GM18498 (cell line): Measurements from ENCODE around the gene KLHL22.

Source experiments
- ATAC-seq: cut with Tn5 transposase; IDR thresholded peaks from one replicate; pipeline ENCODE4 v1.9.1; 2021; ENCODE audit warnings: mild to moderate bottlenecking, moderate library complexity; ENCODE audit not compliant: unreplicated experiment

Gene KLHL22

GRCh38 chr22:20435436-20436306 lies 59.9 kb downstream of the KLHL22 start:
- no peak for ATAC-seq

GRCh38 chr22:20434773-20435172 lies 60.8 kb downstream of the KLHL22 start:
- ATAC-seq = no peak

GRCh38 chr22:20434264-20434751 lies 61.3 kb downstream of the KLHL22 start:
- ATAC-seq = no peak

- no peak for ATAC-seq
Measured at GRCh38 chr22:20433686-20434241, 61.8 kb downstream of the KLHL22 start.

GRCh38 chr22:20433191-20433590 lies 62.4 kb downstream of the KLHL22 start:
- no peak for ATAC-seq

GRCh38 chr22:20432244-20432686 lies 63.3 kb downstream of the KLHL22 start:
- no peak for ATAC-seq

GRCh38 chr22:20431511-20432192 lies 63.9 kb downstream of the KLHL22 start:
- ATAC-seq = no peak

- ATAC-seq = no peak
Measured at GRCh38 chr22:20430720-20431510, 64.7 kb downstream of the KLHL22 start.

- no peak for ATAC-seq
Measured at GRCh38 chr22:20430101-20430719, 65.4 kb downstream of the KLHL22 start.

- no peak for ATAC-seq
Measured at GRCh38 chr22:20429254-20430100, 66.1 kb downstream of the KLHL22 start.

GRCh38 chr22:20428496-20429253 lies 66.9 kb downstream of the KLHL22 start:
- ATAC-seq = no peak

- ATAC-seq = no peak
Measured at GRCh38 chr22:20427945-20428417, 67.6 kb downstream of the KLHL22 start.

- ATAC-seq = no peak
Measured at GRCh38 chr22:20427104-20427944, 68.3 kb downstream of the KLHL22 start.

GRCh38 chr22:20426259-20426615 lies 69.4 kb downstream of the KLHL22 start:
- ATAC-seq = no peak

- ATAC-seq = no peak
Measured at GRCh38 chr22:20425566-20426258, 69.9 kb downstream of the KLHL22 start.

GRCh38 chr22:20424932-20425565 lies 70.5 kb downstream of the KLHL22 start:
- ATAC-seq = no peak

- no peak for ATAC-seq
Measured at GRCh38 chr22:20424568-20424931, 71.0 kb downstream of the KLHL22 start.
